ENCODE results near the gene EPDR1. TPM values are rescaled to one million over a fixed set of nuclear protein-coding genes. Genes with fewer than 3 reads are reported as not detected.

The EPDR1 gene
- total RNA-seq, 1 experiment from 2014 or later = 22.7 TPM

DNA sequence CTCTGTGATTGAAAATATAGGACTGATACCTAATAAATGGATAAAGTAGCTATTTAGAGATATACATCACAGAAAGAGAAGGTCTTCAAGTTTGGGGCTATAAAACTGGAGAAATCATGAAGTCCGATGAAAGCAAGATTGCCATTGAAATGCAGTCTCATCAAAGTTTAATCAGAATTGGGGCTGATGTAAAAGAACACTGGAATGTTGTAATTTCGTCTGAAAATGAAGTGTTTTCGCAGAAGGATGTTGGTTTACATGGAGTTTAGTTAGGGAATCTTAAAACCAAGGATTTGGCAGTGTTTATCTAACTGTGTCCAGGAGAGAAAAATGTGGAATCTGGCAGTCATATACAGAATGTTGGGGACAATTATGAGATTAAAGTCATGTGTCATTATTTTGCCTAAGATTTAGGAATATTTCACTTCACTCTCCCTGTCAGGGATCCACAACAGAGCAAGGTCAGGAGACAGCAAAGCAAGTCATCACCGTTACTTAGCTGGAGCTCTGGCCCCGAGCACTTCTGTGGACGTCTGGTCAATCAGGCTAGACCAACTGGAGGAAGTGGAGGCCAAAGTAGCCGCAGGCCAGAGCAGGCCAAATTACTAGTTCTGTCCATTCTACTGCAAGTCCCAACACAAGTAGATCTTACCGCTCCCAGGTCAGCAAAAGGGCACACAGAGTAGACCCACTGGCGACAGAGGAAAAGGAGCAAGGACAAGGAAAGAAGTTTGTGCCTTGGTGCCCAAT lies 37.0 kb downstream of the EPDR1 start:
- no peaks in the 10 kb centered on the region for H3K9me3 ChIP-seq (ENCODE audit: low read length)
- no peaks in the 10 kb centered on the region for H4K20me1 ChIP-seq (ENCODE audit: low read length)
- BruUV-seq (replicated peaks) = no TSS peak
- DNase-seq (no peak), ATAC-seq (no peak)
- H3K27me3 ChIP-seq (ENCODE audit: low read length) = no peaks in the 10 kb centered on the region
- TF ChIP-seq EZH2phosphoT487 (IDR thresholded peaks at IDR 0.05; ENCODE audit: borderline replicate concordance, low read length) (no peak), EZH2 (IDR thresholded peaks at IDR 0.05; ENCODE audit: low read length, unreplicated experiment) (no peak)
- TF ChIP-seq, protein P1, sequence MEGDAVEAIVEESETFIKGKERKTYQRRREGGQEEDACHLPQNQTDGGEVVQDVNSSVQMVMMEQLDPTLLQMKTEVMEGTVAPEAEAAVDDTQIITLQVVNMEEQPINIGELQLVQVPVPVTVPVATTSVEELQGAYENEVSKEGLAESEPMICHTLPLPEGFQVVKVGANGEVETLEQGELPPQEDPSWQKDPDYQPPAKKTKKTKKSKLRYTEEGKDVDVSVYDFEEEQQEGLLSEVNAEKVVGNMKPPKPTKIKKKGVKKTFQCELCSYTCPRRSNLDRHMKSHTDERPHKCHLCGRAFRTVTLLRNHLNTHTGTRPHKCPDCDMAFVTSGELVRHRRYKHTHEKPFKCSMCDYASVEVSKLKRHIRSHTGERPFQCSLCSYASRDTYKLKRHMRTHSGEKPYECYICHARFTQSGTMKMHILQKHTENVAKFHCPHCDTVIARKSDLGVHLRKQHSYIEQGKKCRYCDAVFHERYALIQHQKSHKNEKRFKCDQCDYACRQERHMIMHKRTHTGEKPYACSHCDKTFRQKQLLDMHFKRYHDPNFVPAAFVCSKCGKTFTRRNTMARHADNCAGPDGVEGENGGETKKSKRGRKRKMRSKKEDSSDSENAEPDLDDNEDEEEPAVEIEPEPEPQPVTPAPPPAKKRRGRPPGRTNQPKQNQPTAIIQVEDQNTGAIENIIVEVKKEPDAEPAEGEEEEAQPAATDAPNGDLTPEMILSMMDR (conservative IDR thresholded peaks at IDR 0.05; ENCODE audit: low read depth, low read length) = no peak
- H2AFZ ChIP-seq (ENCODE audit: low read length) = no peak overlapping the region
- H3K9ac ChIP-seq (ENCODE audit: low read length) = no peak overlapping the region
- no peak overlapping the region for H3K4me3 ChIP-seq (ENCODE audit: low read length)
- no peak overlapping the region for H3K4me2 ChIP-seq (ENCODE audit: low read length)
- intact Hi-C loops (cut with micrococcal nuclease) = no loop called here
- H3K4me1 ChIP-seq (ENCODE audit: insufficient read depth, low read length) = no peaks in the 10 kb centered on the region
- H3K9me2 ChIP-seq (replicated peaks; ENCODE audit: low read length) = no peaks in the 10 kb centered on the region
- no peaks in the 10 kb centered on the region for H3K36me3 ChIP-seq (ENCODE audit: low read depth, low read length)
- ChIA-PET POLR2A (ENCODE audit: unreplicated experiment) (no interaction called here), CTCF (no interaction called here)
- no peak overlapping the region for H3K27ac ChIP-seq (ENCODE audit: low read length)
- H3K79me2 ChIP-seq (ENCODE audit: low read length) = no peaks in the 10 kb centered on the region
- no peaks in the 10 kb centered on the region for H3F3A ChIP-seq (ENCODE audit: low read length, unreplicated experiment)

DNA sequence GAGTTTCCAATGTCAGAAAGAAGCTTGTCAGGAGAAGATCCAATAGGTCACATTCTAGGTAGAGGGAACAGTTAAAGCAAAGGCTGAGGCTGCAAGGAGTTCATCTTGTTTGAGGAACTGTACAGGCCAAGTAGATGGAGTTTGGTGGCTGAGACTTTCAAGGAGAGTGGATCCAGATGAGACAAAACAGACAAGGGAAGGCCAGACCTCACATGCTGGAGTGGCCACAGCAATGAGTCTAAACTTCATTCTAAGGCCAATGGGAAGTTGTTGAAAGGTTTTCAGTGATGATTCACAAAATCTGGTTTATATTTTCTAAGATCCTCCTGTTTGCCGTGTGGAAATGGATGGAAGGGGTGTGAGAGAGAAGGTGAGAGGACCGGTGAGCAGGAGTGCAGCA lies 40.0 kb downstream of the EPDR1 start:
- Histone ChIP-seq H3K9me3 (ENCODE audit: low read length) (no peaks in the 10 kb centered on the region), H2AFZ (ENCODE audit: low read length) (no peak overlapping the region), H3F3A (ENCODE audit: low read length, unreplicated experiment) (no peaks in the 10 kb centered on the region), H3K36me3 (ENCODE audit: low read depth, low read length) (no peaks in the 10 kb centered on the region), H3K27me3 (ENCODE audit: low read length) (no peaks in the 10 kb centered on the region), H4K20me1 (ENCODE audit: low read length) (no peaks in the 10 kb centered on the region), H3K4me3 (ENCODE audit: low read length) (no peak overlapping the region), H3K4me1 (ENCODE audit: insufficient read depth, low read length) (no peaks in the 10 kb centered on the region), H3K4me2 (ENCODE audit: low read length) (no peak overlapping the region), H3K9ac (ENCODE audit: low read length) (no peak overlapping the region), H3K9me2 (replicated peaks; ENCODE audit: low read length) (no peaks in the 10 kb centered on the region), H3K27ac (ENCODE audit: low read length) (no peak overlapping the region), H3K79me2 (ENCODE audit: low read length) (no peaks in the 10 kb centered on the region)
- intact Hi-C loops (cut with micrococcal nuclease) = no loop called here
- POLR2A ChIA-PET (ENCODE audit: unreplicated experiment) = no interaction called here
- BruUV-seq (replicated peaks) = no TSS peak
- TF ChIP-seq EZH2phosphoT487 (IDR thresholded peaks at IDR 0.05; ENCODE audit: borderline replicate concordance, low read length) = no peak
- TF ChIP-seq, protein P1 (conservative IDR thresholded peaks at IDR 0.05; ENCODE audit: low read depth, low read length) = no peak
- TF ChIP-seq EZH2 (IDR thresholded peaks at IDR 0.05; ENCODE audit: low read length, unreplicated experiment) = no peak
- no peak for DNase-seq
- no peak for ATAC-seq
- CTCF ChIA-PET = no interaction called here

DNA sequence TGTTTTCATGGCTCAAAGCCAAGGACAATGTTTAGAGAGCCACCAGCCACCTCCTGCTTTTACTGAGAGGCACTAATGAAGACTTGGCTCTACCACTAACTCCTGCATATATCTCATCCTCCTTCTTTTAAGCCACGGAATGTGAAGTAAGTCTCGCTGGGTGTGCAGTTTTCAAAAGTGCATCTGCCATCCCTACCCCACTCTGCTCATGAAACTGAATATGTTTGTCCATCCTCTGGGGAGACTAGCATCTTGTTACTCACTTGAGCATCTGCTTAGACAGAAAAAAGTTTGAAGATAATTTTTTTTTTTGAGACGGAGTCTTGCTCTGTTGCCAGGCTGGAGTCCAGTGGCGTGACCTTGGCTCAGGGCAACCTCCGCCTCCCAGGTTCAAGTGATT lies 40.8 kb downstream of the EPDR1 start:
- BruUV-seq (replicated peaks) = no TSS peak
- ATAC-seq (no peak), DNase-seq (no peak)
- Histone ChIP-seq H3K4me2 (ENCODE audit: low read length) (no peak overlapping the region), H3K9me2 (replicated peaks; ENCODE audit: low read length) (no peaks in the 10 kb centered on the region), H3K27ac (ENCODE audit: low read length) (no peak overlapping the region), H3K9ac (ENCODE audit: low read length) (no peak overlapping the region), H3K4me1 (ENCODE audit: insufficient read depth, low read length) (no peaks in the 10 kb centered on the region), H3K9me3 (ENCODE audit: low read length) (no peaks in the 10 kb centered on the region), H2AFZ (ENCODE audit: low read length) (no peak overlapping the region), H3K36me3 (ENCODE audit: low read depth, low read length) (no peaks in the 10 kb centered on the region), H3F3A (ENCODE audit: low read length, unreplicated experiment) (no peaks in the 10 kb centered on the region), H3K79me2 (ENCODE audit: low read length) (no peaks in the 10 kb centered on the region), H4K20me1 (ENCODE audit: low read length) (no peaks in the 10 kb centered on the region), H3K27me3 (ENCODE audit: low read length) (no peaks in the 10 kb centered on the region), H3K4me3 (ENCODE audit: low read length) (no peak overlapping the region)
- ChIA-PET POLR2A (ENCODE audit: unreplicated experiment) (no interaction called here), CTCF (no interaction called here)
- TF ChIP-seq, protein P1 (conservative IDR thresholded peaks at IDR 0.05; ENCODE audit: low read depth, low read length) = no peak
- TF ChIP-seq EZH2 (IDR thresholded peaks at IDR 0.05; ENCODE audit: low read length, unreplicated experiment) = no peak
- no peak for TF ChIP-seq EZH2phosphoT487 (IDR thresholded peaks at IDR 0.05; ENCODE audit: borderline replicate concordance, low read length)
- intact Hi-C loops (cut with micrococcal nuclease) = no loop called here

All from PC-3 (cell line).